BE2C (cell line): ENCODE results near the gene MEAK7.

ENCODE experiments used
- DNase-seq: peaks from one replicate; pipeline ENCODE4 v3.0.0-alpha.2; 2020
- H3K27me3 ChIP-seq: fragments of 250-450 bp; sonication (Bioruptor Pico); 2 replicates; pipeline ENCODE4 v1.5.1; 2020; ENCODE audit warnings: mild to moderate bottlenecking
- H3K36me3 ChIP-seq: fragments of 250-450 bp; sonication (Bioruptor Pico); 2 replicates; pipeline ENCODE4 v1.5.1; 2020; ENCODE audit warnings: mild to moderate bottlenecking
- H3K4me1 ChIP-seq: fragments of 250-450 bp; sonication (Bioruptor Pico); 2 replicates; pipeline ENCODE4 v1.5.1; 2020
- H3K4me3 ChIP-seq: 2 replicates; pipeline ENCODE4 v1.5.1; 2011; ENCODE audit warnings: low read depth, low read length
- H3K9me3 ChIP-seq: fragments of 250-450 bp; sonication (Bioruptor Pico); 2 replicates; pipeline ENCODE4 v1.5.1; 2020
- TF ChIP-seq, protein P1 (sequence below): IDR thresholded peaks from 2 replicates; pipeline ENCODE4 v1.5.1; 2012; ENCODE audit warnings: mild to moderate bottlenecking, low read depth, low read length

Gene MEAK7

DNA sequence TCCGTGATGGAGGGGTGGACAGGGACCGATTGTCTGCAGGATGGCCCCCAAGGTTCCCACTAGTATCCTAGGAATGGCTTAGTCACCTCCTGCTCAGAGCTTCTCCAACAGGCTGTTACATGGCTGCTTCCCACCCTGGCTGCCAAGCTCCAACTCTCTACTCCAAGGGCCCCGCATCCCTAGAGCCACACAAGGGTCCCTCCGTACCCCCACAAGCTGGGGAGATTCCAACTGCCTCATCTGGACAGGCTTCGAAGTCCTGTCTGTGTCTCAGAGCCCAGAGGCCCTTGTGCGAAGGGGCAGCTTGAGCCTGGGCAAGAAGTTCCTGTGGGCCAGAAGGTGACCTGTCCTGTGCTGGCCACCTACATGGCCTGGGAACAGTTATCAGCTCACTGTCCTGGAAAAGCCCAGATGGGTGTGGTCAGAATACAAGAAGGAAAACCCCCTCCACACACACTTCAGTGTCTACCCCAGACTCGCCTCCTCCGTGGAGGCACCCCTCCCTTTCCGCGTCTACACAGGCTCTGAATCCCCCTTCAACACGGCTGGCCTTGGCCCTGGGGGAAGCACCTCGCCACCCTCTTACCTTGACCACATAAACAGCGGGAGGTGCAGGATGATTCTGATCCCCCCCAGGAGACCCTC, 586 bp downstream of the MEAK7 start:
- no peak for DNase-seq
- H3K4me3 ChIP-seq: peak overlapping the region; percentile 70
- no peaks in the 10 kb centered on the region; the same call in 1 of the 2 replicates for H3K4me1 ChIP-seq
- H3K36me3 ChIP-seq: no peaks in the 10 kb centered on the region
- no peaks in the 10 kb centered on the region for H3K27me3 ChIP-seq
- TF ChIP-seq, protein P1, sequence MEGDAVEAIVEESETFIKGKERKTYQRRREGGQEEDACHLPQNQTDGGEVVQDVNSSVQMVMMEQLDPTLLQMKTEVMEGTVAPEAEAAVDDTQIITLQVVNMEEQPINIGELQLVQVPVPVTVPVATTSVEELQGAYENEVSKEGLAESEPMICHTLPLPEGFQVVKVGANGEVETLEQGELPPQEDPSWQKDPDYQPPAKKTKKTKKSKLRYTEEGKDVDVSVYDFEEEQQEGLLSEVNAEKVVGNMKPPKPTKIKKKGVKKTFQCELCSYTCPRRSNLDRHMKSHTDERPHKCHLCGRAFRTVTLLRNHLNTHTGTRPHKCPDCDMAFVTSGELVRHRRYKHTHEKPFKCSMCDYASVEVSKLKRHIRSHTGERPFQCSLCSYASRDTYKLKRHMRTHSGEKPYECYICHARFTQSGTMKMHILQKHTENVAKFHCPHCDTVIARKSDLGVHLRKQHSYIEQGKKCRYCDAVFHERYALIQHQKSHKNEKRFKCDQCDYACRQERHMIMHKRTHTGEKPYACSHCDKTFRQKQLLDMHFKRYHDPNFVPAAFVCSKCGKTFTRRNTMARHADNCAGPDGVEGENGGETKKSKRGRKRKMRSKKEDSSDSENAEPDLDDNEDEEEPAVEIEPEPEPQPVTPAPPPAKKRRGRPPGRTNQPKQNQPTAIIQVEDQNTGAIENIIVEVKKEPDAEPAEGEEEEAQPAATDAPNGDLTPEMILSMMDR: no peak
- H3K9me3 ChIP-seq: no peaks in the 10 kb centered on the region

DNA sequence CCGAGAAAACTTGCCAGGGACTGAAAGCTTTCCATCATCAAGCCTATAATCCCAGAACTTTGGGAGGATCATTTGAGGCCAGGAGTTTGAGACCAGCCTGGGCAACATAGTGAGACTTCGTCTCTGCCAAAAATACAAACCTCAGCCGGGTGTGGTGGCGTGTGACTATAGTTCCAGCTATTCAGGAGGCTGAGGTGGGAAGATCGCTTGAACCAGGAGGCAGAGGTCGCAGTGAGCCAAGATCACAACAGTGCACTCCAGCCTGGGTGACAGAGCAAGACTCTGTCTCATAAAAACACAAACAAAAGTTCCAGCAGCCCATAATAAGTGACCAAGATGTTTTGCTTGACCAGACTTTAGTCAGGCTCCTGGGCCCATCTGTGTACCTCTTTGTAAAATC, 1.9 kb downstream of the MEAK7 start:
- DNase-seq: no peak
- no peaks in the 10 kb centered on the region for H3K36me3 ChIP-seq
- no peaks in the 10 kb centered on the region for H3K9me3 ChIP-seq
- no peaks in the 10 kb centered on the region; the same call in 1 of the 2 replicates for H3K4me1 ChIP-seq
- H3K27me3 ChIP-seq: no peaks in the 10 kb centered on the region
- TF ChIP-seq, protein P1: no peak
- H3K4me3 ChIP-seq: no peak overlapping the region

DNA sequence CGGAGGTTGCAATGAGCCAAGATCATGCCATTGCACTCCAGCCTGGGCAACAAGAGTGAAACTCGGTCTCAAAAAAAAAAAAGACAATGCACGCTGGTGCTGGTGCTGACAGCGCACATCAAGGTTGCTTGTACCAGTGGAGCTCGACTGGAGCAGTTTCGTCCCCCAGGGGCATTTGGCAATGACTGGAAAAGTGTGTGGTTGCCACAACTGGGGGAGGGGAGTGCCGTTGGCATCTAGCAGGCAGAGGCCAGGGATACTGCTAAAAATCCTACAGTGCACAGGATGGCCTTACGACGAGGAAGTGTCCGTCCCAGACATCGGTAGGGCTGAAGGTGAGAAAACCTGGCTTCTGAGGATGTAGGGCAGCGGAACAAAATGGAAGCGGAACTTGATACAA, 2.4 kb downstream of the MEAK7 start:
- DNase-seq: no peak
- TF ChIP-seq, protein P1: no peak
- Histone ChIP-seq H3K4me3 (no peak overlapping the region), H3K4me1 (no peaks in the 10 kb centered on the region; the same call in 1 of the 2 replicates), H3K27me3 (no peaks in the 10 kb centered on the region), H3K9me3 (no peaks in the 10 kb centered on the region), H3K36me3 (no peaks in the 10 kb centered on the region)

DNA sequence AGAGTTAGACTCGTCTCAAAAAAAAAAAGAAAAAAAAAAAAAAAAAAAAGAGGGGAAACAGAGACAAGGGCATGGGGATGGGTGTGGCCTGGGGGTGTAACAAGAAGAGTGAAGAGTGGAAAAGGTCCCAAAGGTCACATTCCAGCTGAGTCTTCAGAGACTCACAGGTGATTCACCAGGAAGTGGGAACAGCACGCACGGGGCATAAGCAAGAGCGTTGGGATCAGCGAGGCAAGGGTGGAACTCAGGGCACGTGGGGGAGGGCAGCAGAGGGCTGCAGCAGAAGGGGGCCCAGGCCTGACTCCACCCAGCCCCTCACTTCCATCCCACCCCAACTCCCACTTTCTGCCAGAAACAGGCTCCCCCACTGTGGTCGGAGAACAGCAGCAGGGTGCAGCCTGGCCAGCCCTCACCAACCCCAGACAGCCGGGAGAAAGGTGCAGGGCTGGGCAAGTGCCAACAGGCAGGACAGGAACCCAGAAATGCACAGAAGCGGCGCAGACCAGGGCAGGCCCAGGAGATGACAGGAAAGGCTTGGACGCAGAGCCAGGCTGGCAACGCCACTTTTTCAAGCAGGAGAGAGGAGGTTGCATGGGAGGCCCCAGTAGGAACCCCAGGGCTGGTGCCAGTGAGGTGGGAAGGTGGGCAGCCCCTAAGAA, 3.3 kb downstream of the MEAK7 start:
- H3K36me3 ChIP-seq: no peaks in the 10 kb centered on the region
- TF ChIP-seq, protein P1: no peak
- H3K4me3 ChIP-seq: no peak overlapping the region
- H3K27me3 ChIP-seq: no peaks in the 10 kb centered on the region
- H3K4me1 ChIP-seq: no peaks in the 10 kb centered on the region; the same call in 1 of the 2 replicates
- DNase-seq: no peak
- no peaks in the 10 kb centered on the region for H3K9me3 ChIP-seq

DNA sequence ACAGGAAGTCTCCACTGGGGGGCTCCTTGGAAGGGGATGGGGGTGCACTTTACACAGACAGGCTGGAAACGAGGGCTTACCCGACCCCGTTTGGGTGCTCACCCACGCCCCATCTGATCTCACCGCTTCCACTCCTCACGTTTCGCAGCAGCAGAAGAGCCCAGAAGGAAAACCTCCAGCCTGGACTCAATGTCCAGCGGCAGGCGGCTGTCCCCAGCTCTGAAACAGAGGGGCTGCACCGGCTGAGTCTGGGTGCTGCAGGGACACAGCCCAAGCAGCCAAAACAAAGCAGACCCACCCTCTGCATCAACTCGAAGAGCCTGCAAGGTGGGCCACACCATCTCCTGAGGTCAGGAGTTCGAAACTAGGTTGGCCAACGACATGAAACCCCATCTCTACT, 3.9 kb downstream of the MEAK7 start:
- Histone ChIP-seq H3K4me3 (no peak overlapping the region), H3K4me1 (no peaks in the 10 kb centered on the region; the same call in 1 of the 2 replicates), H3K27me3 (no peaks in the 10 kb centered on the region), H3K36me3 (no peaks in the 10 kb centered on the region), H3K9me3 (no peaks in the 10 kb centered on the region)
- no peak for DNase-seq
- TF ChIP-seq, protein P1: no peak

DNA sequence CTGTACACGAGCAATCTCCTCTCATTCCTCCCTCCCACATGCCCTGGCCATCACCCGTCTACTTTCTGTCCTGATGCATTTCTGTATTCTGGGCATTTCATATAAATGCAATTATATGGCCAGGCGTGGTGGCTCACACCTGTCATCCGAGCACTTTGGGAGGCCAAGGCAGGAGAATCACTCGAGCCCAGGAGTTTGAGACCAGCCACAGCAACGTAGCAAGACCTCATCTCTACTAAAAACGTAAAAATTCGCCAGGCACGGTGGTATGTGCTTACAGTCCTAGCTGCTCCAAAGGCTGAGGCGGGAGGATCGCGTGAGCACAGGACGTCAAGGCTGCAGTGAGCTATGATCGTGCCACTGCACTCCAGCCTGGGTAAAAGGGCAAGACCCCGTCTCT, 4.8 kb downstream of the MEAK7 start:
- TF ChIP-seq, protein P1: no peak
- DNase-seq: no peak
- no peaks in the 10 kb centered on the region for H3K27me3 ChIP-seq
- no peak overlapping the region for H3K4me3 ChIP-seq
- H3K9me3 ChIP-seq: no peaks in the 10 kb centered on the region
- H3K36me3 ChIP-seq: no peaks in the 10 kb centered on the region
- no peaks in the 10 kb centered on the region; the same call in 1 of the 2 replicates for H3K4me1 ChIP-seq
